HG03378 (cell line): ENCODE data around the gene CDKN1A.

ENCODE experiments used
- ATAC-seq: cut with Tn5 transposase; IDR thresholded peaks from one replicate; pipeline ENCODE4 v1.9.1; 2021; ENCODE audit warnings: mild to moderate bottlenecking, moderate library complexity; ENCODE audit not compliant: unreplicated experiment

Gene CDKN1A

GRCh38 chr6:36655085-36655724 is 23.3 kb upstream of the CDKN1A start:
- ATAC-seq, result no peak

GRCh38 chr6:36656441-36656840 is 22.1 kb upstream of the CDKN1A start:
- no peak for ATAC-seq

- no peak for ATAC-seq
Observed at GRCh38 chr6:36657271-36657670, 21.2 kb upstream of the CDKN1A start.

- ATAC-seq, result no peak
Observed at GRCh38 chr6:36657942-36658544, 20.5 kb upstream of the CDKN1A start.

GRCh38 chr6:36659271-36659670 is 19.2 kb upstream of the CDKN1A start:
- ATAC-seq, result no peak

- ATAC-seq, result no peak
Observed at GRCh38 chr6:36660771-36661471, 17.6 kb upstream of the CDKN1A start.

- no peak for ATAC-seq
Observed at GRCh38 chr6:36662380-36662779, 16.1 kb upstream of the CDKN1A start.

- no peak for ATAC-seq
Observed at GRCh38 chr6:36662827-36663256, 15.7 kb upstream of the CDKN1A start.

GRCh38 chr6:36663504-36664446 is 14.7 kb upstream of the CDKN1A start:
- ATAC-seq, result no peak

- ATAC-seq, result no peak
Observed at GRCh38 chr6:36665180-36665579, 13.3 kb upstream of the CDKN1A start.

- ATAC-seq, result no peak
Observed at GRCh38 chr6:36666287-36666686, 12.2 kb upstream of the CDKN1A start.

- ATAC-seq, result peak; percentile 70
Observed at GRCh38 chr6:36666826-36667591, 11.5 kb upstream of the CDKN1A start.

GRCh38 chr6:36668591-36668990 is 9.9 kb upstream of the CDKN1A start:
- ATAC-seq, result no peak

GRCh38 chr6:36669002-36669401 is 9.5 kb upstream of the CDKN1A start:
- ATAC-seq, result no peak

- ATAC-seq, result no peak
Observed at GRCh38 chr6:36670271-36670670, 8.2 kb upstream of the CDKN1A start.

- ATAC-seq, result no peak
Observed at GRCh38 chr6:36671687-36672375, 6.7 kb upstream of the CDKN1A start.

GRCh38 chr6:36673882-36674281 is 4.6 kb upstream of the CDKN1A start:
- ATAC-seq, result no peak

GRCh38 chr6:36674942-36675341 is 3.6 kb upstream of the CDKN1A start:
- ATAC-seq, result no peak

GRCh38 chr6:36676141-36677058 is 2.1 kb upstream of the CDKN1A start:
- no peak for ATAC-seq
